ENCODE results near the gene FRZB. TPM values are rescaled to one million over a fixed set of nuclear protein-coding genes. Genes with fewer than 3 reads are reported as not detected.

Gene FRZB
- total and polyA plus RNA-seq, 2 of the 13 experiments (the other 11 are each of a cell fraction or from before 2014, with no cell fraction given), result 0.04 to 1.2 TPM

DNA sequence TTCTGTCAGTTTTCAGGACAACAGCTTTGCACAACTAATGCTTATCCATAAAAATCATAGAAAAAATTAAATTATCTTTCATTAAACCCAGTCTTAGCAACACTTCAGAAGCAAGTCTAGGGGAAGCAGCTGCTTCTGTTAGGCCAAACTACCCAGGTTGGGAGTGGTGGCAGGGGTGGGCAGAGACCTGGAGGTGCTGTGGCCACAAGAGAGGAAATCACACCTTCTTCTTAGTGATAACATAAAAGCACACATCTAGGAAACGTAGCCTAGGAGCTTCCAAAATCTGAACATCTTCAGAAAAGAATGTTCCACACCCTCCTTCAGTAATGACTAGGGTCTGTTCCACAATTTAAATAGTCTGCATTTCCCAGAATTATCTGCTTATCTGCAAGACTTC lies 32.3 kb upstream of the FRZB start:
- Histone ChIP-seq H3K9me3 (ENCODE audit: low read length) (no peaks in the 10 kb centered on the region), H3K4me3 (replicated peaks in 1 of 3; ENCODE audit: insufficient read depth in 1 of 3, low read depth in 2 of 3, low read length in 3 of 3) (no peak overlapping the region), H3K4me1 (ENCODE audit: insufficient read depth, low read length) (peaks cover 10% of the 10 kb centered on the region), H3K4me2 (ENCODE audit: low read depth, low read length) (no peak overlapping the region), H3K9ac (ENCODE audit: insufficient read depth, low read depth, low read length) (no peak overlapping the region), H3K79me2 (ENCODE audit: insufficient read depth, low read length) (no peaks in the 10 kb centered on the region), H3K27ac (ENCODE audit: extremely low read length, insufficient read depth, low read length) (no peak overlapping the region), H2AFZ (ENCODE audit: low read length) (no peak overlapping the region), H3K27me3 (ENCODE audit: control insufficient read depth in 1 of 2, insufficient read depth in 2 of 2, low read length in 2 of 2) (no peaks in the 10 kb centered on the region), H4K20me1 (ENCODE audit: insufficient read depth, low read length) (no peaks in the 10 kb centered on the region), H3K36me3 (replicated peaks in 1 of 2; ENCODE audit: control insufficient read depth in 1 of 2, insufficient read depth in 2 of 2, low read length in 2 of 2) (no peaks in the 10 kb centered on the region)
- no peak for FAIRE-seq
- ChIA-PET POLR2A (no interaction called here), CTCF (ENCODE audit: low intra/inter-chr PET ratio, low total read pairs) (no interaction called here)
- TF ChIP-seq, protein P1, sequence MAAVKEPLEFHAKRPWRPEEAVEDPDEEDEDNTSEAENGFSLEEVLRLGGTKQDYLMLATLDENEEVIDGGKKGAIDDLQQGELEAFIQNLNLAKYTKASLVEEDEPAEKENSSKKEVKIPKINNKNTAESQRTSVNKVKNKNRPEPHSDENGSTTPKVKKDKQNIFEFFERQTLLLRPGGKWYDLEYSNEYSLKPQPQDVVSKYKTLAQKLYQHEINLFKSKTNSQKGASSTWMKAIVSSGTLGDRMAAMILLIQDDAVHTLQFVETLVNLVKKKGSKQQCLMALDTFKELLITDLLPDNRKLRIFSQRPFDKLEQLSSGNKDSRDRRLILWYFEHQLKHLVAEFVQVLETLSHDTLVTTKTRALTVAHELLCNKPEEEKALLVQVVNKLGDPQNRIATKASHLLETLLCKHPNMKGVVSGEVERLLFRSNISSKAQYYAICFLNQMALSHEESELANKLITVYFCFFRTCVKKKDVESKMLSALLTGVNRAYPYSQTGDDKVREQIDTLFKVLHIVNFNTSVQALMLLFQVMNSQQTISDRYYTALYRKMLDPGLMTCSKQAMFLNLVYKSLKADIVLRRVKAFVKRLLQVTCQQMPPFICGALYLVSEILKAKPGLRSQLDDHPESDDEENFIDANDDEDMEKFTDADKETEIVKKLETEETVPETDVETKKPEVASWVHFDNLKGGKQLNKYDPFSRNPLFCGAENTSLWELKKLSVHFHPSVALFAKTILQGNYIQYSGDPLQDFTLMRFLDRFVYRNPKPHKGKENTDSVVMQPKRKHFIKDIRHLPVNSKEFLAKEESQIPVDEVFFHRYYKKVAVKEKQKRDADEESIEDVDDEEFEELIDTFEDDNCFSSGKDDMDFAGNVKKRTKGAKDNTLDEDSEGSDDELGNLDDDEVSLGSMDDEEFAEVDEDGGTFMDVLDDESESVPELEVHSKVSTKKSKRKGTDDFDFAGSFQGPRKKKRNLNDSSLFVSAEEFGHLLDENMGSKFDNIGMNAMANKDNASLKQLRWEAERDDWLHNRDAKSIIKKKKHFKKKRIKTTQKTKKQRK (IDR thresholded peaks at IDR 0.05; ENCODE audit: low read length), result no peak
- TF ChIP-seq, protein P2, sequence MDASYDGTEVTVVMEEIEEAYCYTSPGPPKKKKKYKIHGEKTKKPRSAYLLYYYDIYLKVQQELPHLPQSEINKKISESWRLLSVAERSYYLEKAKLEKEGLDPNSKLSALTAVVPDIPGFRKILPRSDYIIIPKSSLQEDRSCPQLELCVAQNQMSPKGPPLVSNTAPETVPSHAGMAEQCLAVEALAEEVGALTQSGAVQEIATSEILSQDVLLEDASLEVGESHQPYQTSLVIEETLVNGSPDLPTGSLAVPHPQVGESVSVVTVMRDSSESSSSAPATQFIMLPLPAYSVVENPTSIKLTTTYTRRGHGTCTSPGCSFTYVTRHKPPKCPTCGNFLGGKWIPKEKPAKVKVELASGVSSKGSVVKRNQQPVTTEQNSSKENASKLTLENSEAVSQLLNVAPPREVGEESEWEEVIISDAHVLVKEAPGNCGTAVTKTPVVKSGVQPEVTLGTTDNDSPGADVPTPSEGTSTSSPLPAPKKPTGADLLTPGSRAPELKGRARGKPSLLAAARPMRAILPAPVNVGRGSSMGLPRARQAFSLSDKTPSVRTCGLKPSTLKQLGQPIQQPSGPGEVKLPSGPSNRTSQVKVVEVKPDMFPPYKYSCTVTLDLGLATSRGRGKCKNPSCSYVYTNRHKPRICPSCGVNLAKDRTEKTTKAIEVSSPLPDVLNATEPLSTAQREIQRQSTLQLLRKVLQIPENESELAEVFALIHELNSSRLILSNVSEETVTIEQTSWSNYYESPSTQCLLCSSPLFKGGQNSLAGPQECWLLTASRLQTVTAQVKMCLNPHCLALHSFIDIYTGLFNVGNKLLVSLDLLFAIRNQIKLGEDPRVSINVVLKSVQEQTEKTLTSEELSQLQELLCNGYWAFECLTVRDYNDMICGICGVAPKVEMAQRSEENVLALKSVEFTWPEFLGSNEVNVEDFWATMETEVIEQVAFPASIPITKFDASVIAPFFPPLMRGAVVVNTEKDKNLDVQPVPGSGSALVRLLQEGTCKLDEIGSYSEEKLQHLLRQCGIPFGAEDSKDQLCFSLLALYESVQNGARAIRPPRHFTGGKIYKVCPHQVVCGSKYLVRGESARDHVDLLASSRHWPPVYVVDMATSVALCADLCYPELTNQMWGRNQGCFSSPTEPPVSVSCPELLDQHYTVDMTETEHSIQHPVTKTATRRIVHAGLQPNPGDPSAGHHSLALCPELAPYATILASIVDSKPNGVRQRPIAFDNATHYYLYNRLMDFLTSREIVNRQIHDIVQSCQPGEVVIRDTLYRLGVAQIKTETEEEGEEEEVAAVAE (CRISPR knock-in tag; IDR thresholded peaks at IDR 0.05; ENCODE audit: borderline replicate concordance), result no peak
- TF ChIP-seq AGO2 (optimal IDR thresholded peaks at IDR 0.05; ENCODE audit: low read depth, low read length) (no peak), FOXK1 (CRISPR knock-in tag; IDR thresholded peaks at IDR 0.05; ENCODE audit: borderline replicate concordance, low read depth) (no peak), ARNTL (CRISPR knock-in tag; IDR thresholded peaks at IDR 0.05) (no peak), ZBTB38 (CRISPR knock-in tag; IDR thresholded peaks at IDR 0.05) (no peak)
- intact Hi-C loops (cut with micrococcal nuclease; ENCODE audit: unreplicated experiment), result no loop called here
- BruUV-seq (replicated peaks), result no TSS peak
- WGBS (ENCODE audit: low lambda C conversion rate), result 64% methylated on average over 1 of the region's 1 CpG
- in situ Hi-C loops (cut with HindIII; ENCODE audit: extremely low pct_ligation_motif_present, low pct_unique_long_range_greater_than_20kb), result no loop called here
- DNase-seq (ENCODE audit: low spot score), result no peak
- no peak for ATAC-seq

Measured in HepG2 (cell line).